GM19455 (cell line): ENCODE measurements around the gene NEK1.
"Not testable (repeated sequence)": the region's sequence is repeated elsewhere in the genome, so short reads cannot be mapped to it uniquely, and the experiment has no call there.

Experiments
- ATAC-seq: cut with Tn5 transposase; IDR thresholded peaks from one replicate; pipeline ENCODE4 v1.9.1; 2021; ENCODE audit not compliant: unreplicated experiment

The NEK1 gene

GRCh38 chr4:169499907-169500306 is 112.5 kb downstream of the NEK1 start:
- ATAC-seq = not testable (repeated sequence)

- ATAC-seq = not testable (repeated sequence)
These were observed 118.1 kb downstream of the NEK1 start for GRCh38 chr4:169494234-169494633.

DNA sequence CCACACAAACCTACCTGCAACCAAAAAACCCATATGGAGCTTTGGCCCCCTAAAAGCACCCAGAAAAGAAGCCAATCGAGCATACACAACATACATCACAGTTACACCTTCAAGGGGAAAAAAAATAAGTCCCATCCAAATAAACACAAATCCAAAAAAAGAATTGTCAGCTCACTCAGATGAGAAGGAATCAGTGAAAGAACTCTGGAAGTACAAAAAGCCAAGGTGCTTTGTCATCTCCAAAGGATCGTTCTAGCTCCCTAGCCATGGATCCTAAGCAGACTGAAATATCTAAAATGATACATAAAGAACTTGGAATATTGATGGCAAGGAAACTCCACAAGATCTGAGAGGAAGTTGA is 119.2 kb downstream of the NEK1 start:
- no peak for ATAC-seq

DNA sequence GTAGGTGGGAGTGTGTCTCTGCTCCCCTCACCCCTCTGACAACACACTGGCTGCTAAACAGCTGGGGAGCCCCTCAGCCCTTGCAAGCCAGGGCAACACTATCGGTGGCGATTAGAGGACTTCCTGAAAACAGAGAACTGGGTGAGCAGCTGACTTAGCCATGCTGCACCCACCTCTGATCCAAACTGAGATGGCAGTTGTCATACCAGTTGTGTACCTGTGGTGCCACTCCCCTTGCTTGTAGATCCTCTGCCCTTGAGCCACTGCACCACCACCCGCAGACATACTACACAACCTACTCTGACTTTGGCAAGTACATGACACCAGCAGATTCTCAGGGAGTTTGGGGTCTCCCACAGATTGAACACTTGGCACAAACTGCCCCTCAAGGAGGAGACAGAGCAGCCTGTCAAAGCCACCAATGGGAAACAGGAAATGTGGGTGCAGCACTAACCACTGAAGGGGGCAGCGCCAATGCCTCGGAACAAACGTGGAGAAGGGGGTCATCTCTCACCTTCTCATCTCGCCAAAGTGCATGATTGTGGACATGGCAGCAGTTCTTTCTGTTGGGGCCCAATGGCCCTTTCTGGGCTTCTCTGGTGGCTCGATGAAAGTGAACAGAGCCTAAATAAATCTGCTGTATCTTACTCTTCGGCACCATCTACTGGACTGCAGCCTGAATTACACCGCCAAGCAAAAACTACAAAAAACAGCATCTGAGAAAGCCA is 119.8 kb downstream of the NEK1 start:
- ATAC-seq = peak; percentile 68

DNA sequence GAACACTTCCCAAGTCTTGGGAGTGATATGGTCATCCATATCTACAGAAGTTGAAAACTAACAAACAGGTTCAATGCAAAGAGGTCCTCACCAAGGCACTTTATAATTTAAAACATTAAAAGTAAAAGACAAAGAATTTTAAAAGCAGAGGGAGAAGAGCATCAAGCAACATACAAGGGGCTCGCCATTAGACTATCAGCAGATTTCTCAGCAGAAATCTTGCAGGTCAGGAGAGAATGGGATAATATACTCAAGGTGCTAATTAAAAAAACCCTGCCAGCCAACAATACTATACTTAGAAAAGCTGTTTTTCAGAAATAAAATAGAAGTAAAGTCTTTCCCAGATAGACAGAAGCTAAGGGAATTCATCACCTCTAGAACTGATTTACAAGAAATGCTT is 121.2 kb downstream of the NEK1 start:
- no peak for ATAC-seq

DNA sequence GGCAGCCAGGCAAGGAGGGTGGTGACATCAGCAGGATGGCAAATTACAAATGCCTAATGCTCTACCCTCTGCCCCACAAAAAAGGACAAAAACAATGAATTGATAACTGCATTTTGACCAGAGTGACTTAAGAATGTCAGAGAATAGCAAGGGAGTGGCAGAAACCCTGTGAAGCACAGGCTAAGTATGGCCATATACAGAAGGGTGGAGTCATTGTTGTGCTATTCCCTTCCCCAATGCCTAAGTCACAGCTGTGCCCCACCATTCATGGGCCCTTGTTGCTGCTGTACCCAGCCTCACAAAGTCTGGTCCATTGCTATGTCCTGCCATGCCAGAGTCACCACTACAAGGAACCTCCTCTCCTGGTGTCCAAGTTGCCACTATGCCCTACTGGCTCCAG is 123.1 kb downstream of the NEK1 start:
- no peak for ATAC-seq

GRCh38 chr4:169485791-169486742 is 126.3 kb downstream of the NEK1 start:
- ATAC-seq = peak; percentile 74

DNA sequence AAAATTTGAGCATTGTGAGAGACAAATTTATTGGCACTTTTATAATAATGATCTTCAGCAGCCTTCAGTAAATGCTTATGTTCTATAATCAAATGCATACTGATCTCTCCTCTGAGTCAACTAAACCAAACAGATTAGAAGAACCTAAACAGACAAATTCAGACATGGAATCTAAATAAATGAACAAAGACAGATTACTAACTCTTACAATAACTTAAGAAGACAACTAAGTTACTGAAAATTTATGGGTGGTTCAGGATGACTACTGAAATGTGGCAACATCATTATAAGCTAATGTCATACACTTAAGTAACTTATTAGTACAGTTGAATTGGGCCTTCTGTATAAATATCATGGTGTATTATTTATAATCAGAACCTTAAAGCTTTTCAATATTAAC is 127.3 kb downstream of the NEK1 start:
- no peak for ATAC-seq

- ATAC-seq = no peak
These were observed 127.9 kb downstream of the NEK1 start for GRCh38 chr4:169484485-169484884.

- no peak for ATAC-seq
These were observed 148.3 kb downstream of the NEK1 start for GRCh38 chr4:169464080-169464479.

GRCh38 chr4:169460081-169460480 is 152.3 kb downstream of the NEK1 start:
- no peak for ATAC-seq

- ATAC-seq = no peak
These were observed 153.8 kb downstream of the NEK1 start for GRCh38 chr4:169458575-169458974.

DNA sequence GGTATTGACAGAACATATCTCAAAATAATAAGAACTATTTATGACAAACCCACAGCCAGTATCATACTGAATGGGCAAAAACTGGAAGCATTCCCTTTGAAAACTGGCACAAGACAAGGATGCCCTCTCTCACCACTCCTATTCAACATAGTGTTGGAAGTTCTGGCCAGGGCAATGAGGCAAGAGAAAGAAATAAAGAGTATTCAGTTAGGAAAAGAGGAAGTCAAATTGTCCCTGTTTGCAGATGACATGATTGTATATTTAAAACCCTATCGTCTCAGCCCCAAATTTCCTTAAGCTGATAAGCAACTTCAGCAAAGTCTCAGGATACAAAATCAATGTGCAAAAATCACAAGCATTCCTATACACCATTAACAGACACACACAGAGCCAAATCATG is 159.7 kb downstream of the NEK1 start:
- not testable (repeated sequence) for ATAC-seq

DNA sequence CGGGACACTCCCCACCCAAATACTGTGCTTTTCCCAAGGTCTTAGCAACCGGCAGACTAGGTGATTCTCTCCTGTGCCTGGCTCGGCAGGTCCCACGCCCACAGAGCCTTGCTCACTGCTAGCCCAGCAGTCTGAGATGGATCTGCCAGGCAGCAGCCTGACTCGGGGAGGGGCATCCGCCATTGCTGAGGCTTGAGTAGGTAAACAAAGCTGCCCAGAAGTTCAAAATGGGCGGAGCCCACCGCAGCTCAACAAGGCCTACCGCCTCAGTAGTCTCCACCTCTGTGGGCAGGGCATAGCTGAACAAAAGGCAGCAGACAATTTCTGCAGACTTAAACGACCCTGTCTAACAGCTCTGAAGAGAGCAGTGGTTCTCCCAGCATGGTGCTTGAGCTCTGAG is 163.4 kb downstream of the NEK1 start:
- not testable (repeated sequence) for ATAC-seq

GRCh38 chr4:169446824-169447223 is 165.6 kb downstream of the NEK1 start:
- ATAC-seq = no peak

GRCh38 chr4:169443748-169444147 is 168.6 kb downstream of the NEK1 start:
- ATAC-seq = no peak

GRCh38 chr4:169440446-169440845 is 171.9 kb downstream of the NEK1 start:
- no peak for ATAC-seq

DNA sequence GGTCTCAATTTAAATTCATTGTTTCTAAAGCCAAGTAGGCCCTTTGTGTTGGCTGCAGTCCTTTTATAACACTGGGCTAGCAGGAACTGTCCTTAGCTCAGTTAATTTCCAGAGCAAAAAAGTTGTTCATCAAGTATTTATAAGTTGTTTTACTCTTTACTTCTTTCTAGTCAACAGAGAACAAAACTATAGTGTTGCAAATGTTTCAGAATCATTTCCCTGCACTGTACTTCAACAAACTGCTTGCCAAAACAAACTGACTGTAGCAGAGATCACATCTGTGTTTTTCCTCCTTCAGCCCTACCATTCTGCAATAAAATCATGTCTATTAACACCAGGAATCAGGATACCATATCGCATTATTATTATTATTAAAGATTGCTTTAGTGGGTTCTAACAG is 173.1 kb downstream of the NEK1 start:
- ATAC-seq = no peak

DNA sequence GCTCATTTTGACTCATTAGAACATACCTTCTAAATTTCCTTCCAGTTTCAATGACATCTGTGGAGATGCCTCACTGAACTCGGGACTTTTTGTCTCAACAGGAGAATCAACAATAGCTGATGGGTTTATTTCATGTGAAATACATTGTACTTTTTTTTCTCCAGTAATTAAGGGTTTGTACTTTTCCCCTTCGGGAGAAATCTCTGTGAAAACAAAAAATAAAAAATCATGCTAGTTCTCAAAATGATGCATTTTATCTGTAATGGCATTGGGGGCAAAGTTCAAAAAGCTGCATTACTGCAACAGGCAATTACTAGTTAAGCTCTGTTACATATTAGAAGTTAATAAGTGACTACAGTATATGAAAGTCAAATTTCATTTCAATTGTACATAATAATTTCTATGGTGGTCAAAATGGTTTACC is 174.3 kb downstream of the NEK1 start:
- ATAC-seq = peak; percentile 26

DNA sequence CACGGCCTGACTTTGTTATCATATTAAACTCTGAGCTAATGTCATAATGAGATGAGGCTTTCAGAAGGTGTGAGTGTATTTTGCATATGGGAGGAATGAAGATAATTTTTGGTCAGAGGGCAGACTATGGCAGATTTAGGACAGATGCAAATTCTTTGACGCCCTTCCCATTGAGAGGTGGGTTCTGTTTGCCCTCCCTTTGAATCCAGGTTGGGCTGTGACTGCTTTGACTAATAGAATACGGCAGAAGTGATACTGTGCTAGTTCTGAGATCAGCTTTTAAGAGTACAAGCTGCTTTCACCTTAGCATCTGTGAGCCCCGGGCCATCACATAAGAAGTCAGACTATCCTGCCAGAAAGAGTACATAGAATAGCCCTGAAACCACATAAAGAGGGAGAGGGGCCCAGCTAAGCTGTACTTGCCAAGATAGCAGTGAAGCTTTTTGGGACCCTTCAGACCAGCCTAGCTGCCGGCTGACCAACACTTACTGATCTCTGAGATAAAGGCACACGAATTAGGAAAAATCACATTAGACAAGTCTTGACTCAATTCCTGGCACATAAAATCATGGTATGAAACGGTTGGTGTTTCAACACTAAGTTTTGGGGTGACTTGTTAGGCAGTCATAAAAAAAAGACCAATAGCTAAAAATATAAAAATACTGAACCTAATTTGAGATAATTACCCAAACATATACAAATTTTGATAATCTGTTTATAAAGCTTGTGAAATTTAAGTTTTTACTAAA is 174.9 kb downstream of the NEK1 start:
- peak; percentile 94 for ATAC-seq

GRCh38 chr4:169436734-169437133 is 175.6 kb downstream of the NEK1 start:
- ATAC-seq = no peak
